ENCODE results near the gene VCL.
"Not testable (repeated sequence)": the region's sequence is repeated elsewhere in the genome, so short reads cannot be mapped to it uniquely, and the experiment has no call there.

The VCL gene

GRCh38 chr10:73997787-73998622 is at the start of gene VCL:
VCL (plus strand) TSS chr10:73998116; CDS start chr10:73998208, 92 bp downstream.
- DNase-seq, result peak; percentile 92

GRCh38 chr10:73948947-73949633 is 48.8 kb upstream of the VCL start:
- DNase-seq, result no peak

GRCh38 chr10:73950155-73950948 is 47.6 kb upstream of the VCL start:
- no peak for DNase-seq

GRCh38 chr10:73953665-73954064 is 44.3 kb upstream of the VCL start:
- no peak for DNase-seq

GRCh38 chr10:73954737-73955136 is 43.2 kb upstream of the VCL start:
- DNase-seq, result no peak

- DNase-seq, result no peak
Observed at GRCh38 chr10:73955719-73956118, 42.2 kb upstream of the VCL start.

- no peak for DNase-seq
Observed at GRCh38 chr10:73956476-73957359, 41.2 kb upstream of the VCL start.

GRCh38 chr10:73959484-73960243 is 38.3 kb upstream of the VCL start:
- no peak for DNase-seq

GRCh38 chr10:73962386-73962785 is 35.5 kb upstream of the VCL start:
- DNase-seq, result no peak

GRCh38 chr10:73963533-73963932 is 34.4 kb upstream of the VCL start:
- not testable (repeated sequence) for DNase-seq

GRCh38 chr10:73964743-73965142 is 33.2 kb upstream of the VCL start:
- DNase-seq, result no peak

GRCh38 chr10:73965267-73965889 is 32.5 kb upstream of the VCL start:
- DNase-seq, result not testable (repeated sequence)

GRCh38 chr10:73965890-73966768 is 31.8 kb upstream of the VCL start:
- no peak for DNase-seq

GRCh38 chr10:73967022-73967429 is 30.9 kb upstream of the VCL start:
- DNase-seq, result no peak

GRCh38 chr10:73967544-73967943 is 30.4 kb upstream of the VCL start:
- DNase-seq, result no peak

GRCh38 chr10:73968098-73968521 is 29.8 kb upstream of the VCL start:
- no peak for DNase-seq

GRCh38 chr10:73969224-73969841 is 28.6 kb upstream of the VCL start:
- no peak for DNase-seq

- no peak for DNase-seq
Observed at GRCh38 chr10:73970845-73971244, 27.1 kb upstream of the VCL start.

- no peak for DNase-seq
Observed at GRCh38 chr10:73971636-73972354, 26.1 kb upstream of the VCL start.
